H1 (cell line): ENCODE results near the gene PRKCZ. TPM values are rescaled to one million over a fixed set of nuclear protein-coding genes. Genes with fewer than 3 reads are reported as not detected.

ENCODE experiments used
- SUZ12 ChIP-seq: fragments of 200-600 bp; sonication (generic); IDR thresholded peaks from 2 replicates; pipeline ENCODE4 v1.6.1; 2012; ENCODE audit warnings: mild to moderate bottlenecking, inconsistent platforms, low read length, moderate library complexity, mixed read lengths
- polyA plus RNA-seq, 7 experiments: library from polyadenylated mRNA; depleted of rRNA in 3 of 7; stranded (reverse) in 5 of 7; unstranded in 2 of 7; fragments of >200 nt in 5 of 7; fragments of 200-250 nt in 2 of 7; gene quantifications; 1 replicate in 5 of 7; 2 replicates in 1 of 7; 4 replicates in 1 of 7; pipeline versions ENCODE4 v1.2.1 to v1.2.3, GENCODE V29; 2011 to 2013; ENCODE audit warnings: missing spikeins in 2 of 7, mixed read lengths in 2 of 7
- total RNA-seq: library from RNA; stranded (reverse); fragmentation: NEBNext Ultra II Directional; extraction: Animal tissue kit (Norgen Biotek cat#: 25700); gene quantifications from 2 replicates; pipeline ENCODE4 v1.2.1, GENCODE V29; 2021
- TF ChIP-seq, protein P1 (sequence below): IDR thresholded peaks from 2 replicates; pipeline ENCODE4 v1.6.1; 2012; ENCODE audit warnings: low read length, inconsistent platforms
- TF ChIP-seq, protein P2 (sequence below): fragments of 300-600 bp; sonication (generic); IDR thresholded peaks from 2 replicates; pipeline ENCODE4 v1.7.1; 2012; ENCODE audit warnings: low read length, moderate library complexity, mild to moderate bottlenecking, inconsistent platforms; ENCODE audit not compliant: insufficient replicate concordance

PRKCZ gene
- total and polyA plus RNA-seq, 2 of the 8 experiments (the other 6 are each of a cell fraction or from before 2014, with no cell fraction given): 37.4 to 45.1 TPM

DNA sequence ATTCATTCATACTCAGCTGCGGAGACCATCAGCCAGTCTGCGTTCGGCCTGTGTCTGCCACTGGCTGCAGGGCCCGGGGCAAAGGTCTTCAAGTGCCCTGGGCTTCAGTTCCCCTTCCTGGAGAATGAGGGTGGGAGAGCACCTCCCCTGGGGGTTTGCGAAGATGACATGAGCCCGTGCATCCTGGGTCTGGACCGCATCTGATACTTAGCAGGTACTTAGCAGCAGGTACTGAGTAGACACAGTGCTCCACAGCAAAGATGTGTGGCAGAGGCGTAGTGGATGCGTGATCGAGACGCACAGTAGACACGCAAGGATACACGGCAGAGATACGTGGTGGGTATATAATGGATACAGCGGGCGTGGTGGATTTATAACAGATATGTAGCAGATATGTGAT lies 51.3 kb downstream of the PRKCZ start (continued):
- TF ChIP-seq, protein P1, sequence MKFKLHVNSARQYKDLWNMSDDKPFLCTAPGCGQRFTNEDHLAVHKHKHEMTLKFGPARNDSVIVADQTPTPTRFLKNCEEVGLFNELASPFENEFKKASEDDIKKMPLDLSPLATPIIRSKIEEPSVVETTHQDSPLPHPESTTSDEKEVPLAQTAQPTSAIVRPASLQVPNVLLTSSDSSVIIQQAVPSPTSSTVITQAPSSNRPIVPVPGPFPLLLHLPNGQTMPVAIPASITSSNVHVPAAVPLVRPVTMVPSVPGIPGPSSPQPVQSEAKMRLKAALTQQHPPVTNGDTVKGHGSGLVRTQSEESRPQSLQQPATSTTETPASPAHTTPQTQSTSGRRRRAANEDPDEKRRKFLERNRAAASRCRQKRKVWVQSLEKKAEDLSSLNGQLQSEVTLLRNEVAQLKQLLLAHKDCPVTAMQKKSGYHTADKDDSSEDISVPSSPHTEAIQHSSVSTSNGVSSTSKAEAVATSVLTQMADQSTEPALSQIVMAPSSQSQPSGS: no peak
- TF ChIP-seq, protein P2, sequence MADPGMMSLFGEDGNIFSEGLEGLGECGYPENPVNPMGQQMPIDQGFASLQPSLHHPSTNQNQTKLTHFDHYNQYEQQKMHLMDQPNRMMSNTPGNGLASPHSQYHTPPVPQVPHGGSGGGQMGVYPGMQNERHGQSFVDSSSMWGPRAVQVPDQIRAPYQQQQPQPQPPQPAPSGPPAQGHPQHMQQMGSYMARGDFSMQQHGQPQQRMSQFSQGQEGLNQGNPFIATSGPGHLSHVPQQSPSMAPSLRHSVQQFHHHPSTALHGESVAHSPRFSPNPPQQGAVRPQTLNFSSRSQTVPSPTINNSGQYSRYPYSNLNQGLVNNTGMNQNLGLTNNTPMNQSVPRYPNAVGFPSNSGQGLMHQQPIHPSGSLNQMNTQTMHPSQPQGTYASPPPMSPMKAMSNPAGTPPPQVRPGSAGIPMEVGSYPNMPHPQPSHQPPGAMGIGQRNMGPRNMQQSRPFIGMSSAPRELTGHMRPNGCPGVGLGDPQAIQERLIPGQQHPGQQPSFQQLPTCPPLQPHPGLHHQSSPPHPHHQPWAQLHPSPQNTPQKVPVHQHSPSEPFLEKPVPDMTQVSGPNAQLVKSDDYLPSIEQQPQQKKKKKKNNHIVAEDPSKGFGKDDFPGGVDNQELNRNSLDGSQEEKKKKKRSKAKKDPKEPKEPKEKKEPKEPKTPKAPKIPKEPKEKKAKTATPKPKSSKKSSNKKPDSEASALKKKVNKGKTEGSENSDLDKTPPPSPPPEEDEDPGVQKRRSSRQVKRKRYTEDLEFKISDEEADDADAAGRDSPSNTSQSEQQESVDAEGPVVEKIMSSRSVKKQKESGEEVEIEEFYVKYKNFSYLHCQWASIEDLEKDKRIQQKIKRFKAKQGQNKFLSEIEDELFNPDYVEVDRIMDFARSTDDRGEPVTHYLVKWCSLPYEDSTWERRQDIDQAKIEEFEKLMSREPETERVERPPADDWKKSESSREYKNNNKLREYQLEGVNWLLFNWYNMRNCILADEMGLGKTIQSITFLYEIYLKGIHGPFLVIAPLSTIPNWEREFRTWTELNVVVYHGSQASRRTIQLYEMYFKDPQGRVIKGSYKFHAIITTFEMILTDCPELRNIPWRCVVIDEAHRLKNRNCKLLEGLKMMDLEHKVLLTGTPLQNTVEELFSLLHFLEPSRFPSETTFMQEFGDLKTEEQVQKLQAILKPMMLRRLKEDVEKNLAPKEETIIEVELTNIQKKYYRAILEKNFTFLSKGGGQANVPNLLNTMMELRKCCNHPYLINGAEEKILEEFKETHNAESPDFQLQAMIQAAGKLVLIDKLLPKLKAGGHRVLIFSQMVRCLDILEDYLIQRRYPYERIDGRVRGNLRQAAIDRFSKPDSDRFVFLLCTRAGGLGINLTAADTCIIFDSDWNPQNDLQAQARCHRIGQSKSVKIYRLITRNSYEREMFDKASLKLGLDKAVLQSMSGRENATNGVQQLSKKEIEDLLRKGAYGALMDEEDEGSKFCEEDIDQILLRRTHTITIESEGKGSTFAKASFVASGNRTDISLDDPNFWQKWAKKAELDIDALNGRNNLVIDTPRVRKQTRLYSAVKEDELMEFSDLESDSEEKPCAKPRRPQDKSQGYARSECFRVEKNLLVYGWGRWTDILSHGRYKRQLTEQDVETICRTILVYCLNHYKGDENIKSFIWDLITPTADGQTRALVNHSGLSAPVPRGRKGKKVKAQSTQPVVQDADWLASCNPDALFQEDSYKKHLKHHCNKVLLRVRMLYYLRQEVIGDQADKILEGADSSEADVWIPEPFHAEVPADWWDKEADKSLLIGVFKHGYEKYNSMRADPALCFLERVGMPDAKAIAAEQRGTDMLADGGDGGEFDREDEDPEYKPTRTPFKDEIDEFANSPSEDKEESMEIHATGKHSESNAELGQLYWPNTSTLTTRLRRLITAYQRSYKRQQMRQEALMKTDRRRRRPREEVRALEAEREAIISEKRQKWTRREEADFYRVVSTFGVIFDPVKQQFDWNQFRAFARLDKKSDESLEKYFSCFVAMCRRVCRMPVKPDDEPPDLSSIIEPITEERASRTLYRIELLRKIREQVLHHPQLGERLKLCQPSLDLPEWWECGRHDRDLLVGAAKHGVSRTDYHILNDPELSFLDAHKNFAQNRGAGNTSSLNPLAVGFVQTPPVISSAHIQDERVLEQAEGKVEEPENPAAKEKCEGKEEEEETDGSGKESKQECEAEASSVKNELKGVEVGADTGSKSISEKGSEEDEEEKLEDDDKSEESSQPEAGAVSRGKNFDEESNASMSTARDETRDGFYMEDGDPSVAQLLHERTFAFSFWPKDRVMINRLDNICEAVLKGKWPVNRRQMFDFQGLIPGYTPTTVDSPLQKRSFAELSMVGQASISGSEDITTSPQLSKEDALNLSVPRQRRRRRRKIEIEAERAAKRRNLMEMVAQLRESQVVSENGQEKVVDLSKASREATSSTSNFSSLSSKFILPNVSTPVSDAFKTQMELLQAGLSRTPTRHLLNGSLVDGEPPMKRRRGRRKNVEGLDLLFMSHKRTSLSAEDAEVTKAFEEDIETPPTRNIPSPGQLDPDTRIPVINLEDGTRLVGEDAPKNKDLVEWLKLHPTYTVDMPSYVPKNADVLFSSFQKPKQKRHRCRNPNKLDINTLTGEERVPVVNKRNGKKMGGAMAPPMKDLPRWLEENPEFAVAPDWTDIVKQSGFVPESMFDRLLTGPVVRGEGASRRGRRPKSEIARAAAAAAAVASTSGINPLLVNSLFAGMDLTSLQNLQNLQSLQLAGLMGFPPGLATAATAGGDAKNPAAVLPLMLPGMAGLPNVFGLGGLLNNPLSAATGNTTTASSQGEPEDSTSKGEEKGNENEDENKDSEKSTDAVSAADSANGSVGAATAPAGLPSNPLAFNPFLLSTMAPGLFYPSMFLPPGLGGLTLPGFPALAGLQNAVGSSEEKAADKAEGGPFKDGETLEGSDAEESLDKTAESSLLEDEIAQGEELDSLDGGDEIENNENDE: no peak
- no peak for TF ChIP-seq SUZ12
